Fibroblast of lung (primary cell): ENCODE results near the gene C21orf58. TPM values are rescaled to one million over a fixed set of nuclear protein-coding genes. Genes with fewer than 3 reads are reported as not detected.

Experiments used
- DNase-seq, 2 donors: peaks; one replicate each; pipeline versions ENCODE4 v3.0.0 to v3.0.0-alpha.2; 2010; ENCODE audit warnings: low read depth in 2 of 2
- H2AFZ ChIP-seq: 2 replicates; pipeline ENCODE4 v1.5.1; 2012; ENCODE audit warnings: low read length, control low read depth, inconsistent platforms
- H3K27ac ChIP-seq: 2 replicates; pipeline ENCODE4 v1.5.1; 2011; ENCODE audit warnings: low read length, control low read depth; ENCODE audit not compliant: insufficient read depth
- H3K27me3 ChIP-seq: 2 replicates; pipeline ENCODE4 v1.5.1; 2011; ENCODE audit warnings: mild to moderate bottlenecking, low read length; ENCODE audit not compliant: control insufficient read depth, insufficient read depth
- H3K36me3 ChIP-seq: 2 replicates; pipeline ENCODE4 v1.5.1; 2011; ENCODE audit warnings: low read length; ENCODE audit not compliant: control insufficient read depth, insufficient read depth
- H3K4me1 ChIP-seq: 2 replicates; pipeline ENCODE4 v1.5.1; 2011; ENCODE audit warnings: low read length; ENCODE audit not compliant: control insufficient read depth, insufficient read depth; ENCODE audit errors: extremely low read depth
- H3K4me2 ChIP-seq: 2 replicates; pipeline ENCODE4 v1.5.1; 2011; ENCODE audit warnings: low read length, control low read depth; ENCODE audit not compliant: insufficient read depth; ENCODE audit errors: extremely low read depth
- H3K4me3 ChIP-seq, 4 experiments: fragments of 200-600 bp in 1 of 4; sonication (generic) in 1 of 4; replicated peaks in 1 of 4; 2 replicates each; pipeline ENCODE4 v1.5.1; 2011 to 2016; ENCODE audit warnings: low read length in 4 of 4, low read depth in 3 of 4, mild to moderate bottlenecking in 3 of 4, control low read depth in 2 of 4, inconsistent platforms in 1 of 4, mixed read lengths in 1 of 4; ENCODE audit not compliant: insufficient read depth in 1 of 4; ENCODE audit errors: control extremely low read depth in 1 of 4
- H3K79me2 ChIP-seq: 2 replicates; pipeline ENCODE4 v1.5.1; 2012; ENCODE audit warnings: mild to moderate bottlenecking, low read length, inconsistent platforms; ENCODE audit not compliant: control insufficient read depth, insufficient read depth
- H3K9ac ChIP-seq: 2 replicates; pipeline ENCODE4 v1.5.1; 2011; ENCODE audit warnings: mild to moderate bottlenecking, low read length, control low read depth; ENCODE audit not compliant: insufficient read depth
- H3K9me3 ChIP-seq: 2 replicates; pipeline ENCODE4 v1.5.1; 2012; ENCODE audit warnings: low read depth, low read length; ENCODE audit not compliant: control insufficient read depth, insufficient read depth
- H4K20me1 ChIP-seq: 2 replicates; pipeline ENCODE4 v1.5.1; 2011; ENCODE audit warnings: low read length; ENCODE audit not compliant: control insufficient read depth, insufficient read depth; ENCODE audit errors: extremely low read depth
- CTCF ChIP-seq, 2 donors: IDR thresholded peaks in 1 of 2; conservative IDR thresholded peaks in 1 of 2; 1 replicate in 1 of 2; 2 replicates in 1 of 2; pipeline ENCODE4 v1.5.1; 2011 to 2012; ENCODE audit warnings: low read length in 2 of 2, control low read depth in 1 of 2, inconsistent platforms in 1 of 2, low read depth in 1 of 2, mild to moderate bottlenecking in 1 of 2
- EZH2 ChIP-seq: IDR thresholded peaks from 2 replicates; pipeline ENCODE4 v1.5.1; 2012; ENCODE audit warnings: low read length, control low read depth, mild to moderate bottlenecking; ENCODE audit errors: missing control alignments
- polyA plus RNA-seq, 2 donors: library from polyadenylated mRNA; depleted of rRNA in 1 of 2; stranded (reverse) in 1 of 2; unstranded in 1 of 2; fragments of >200 nt; gene quantifications; 2 replicates each; pipeline ENCODE4 v1.2.1, GENCODE V29; 2011 to 2012; ENCODE audit warnings: missing spikeins in 1 of 2
- total RNA-seq: library from RNA; depleted of rRNA; stranded (reverse); fragments of >200 nt; gene quantifications from 2 replicates; pipeline ENCODE4 v1.2.1, GENCODE V29; 2014

The C21orf58 gene
- total and polyA plus RNA-seq, 2 donors (not counting 1 experiment from before 2014, with no cell fraction given), result 1.4 to 2.5 TPM

GRCh38 chr21:46304437-46304836 is 19.2 kb downstream of the C21orf58 start:
- Histone ChIP-seq H3K79me2 (no peaks in the 10 kb centered on the region), H2AFZ (no peak overlapping the region), H3K27me3 (no peaks in the 10 kb centered on the region), H3K27ac (no peak overlapping the region), H3K36me3 (peaks cover 7% of the 10 kb centered on the region), H3K4me3 (no peak overlapping the region), H3K4me1 (no peaks in the 10 kb centered on the region), H3K9ac (no peak overlapping the region), H4K20me1 (no peaks in the 10 kb centered on the region), H3K4me2 (no peak overlapping the region), H3K9me3 (no peaks in the 10 kb centered on the region)
- no peak for DNase-seq
- TF ChIP-seq CTCF (conservative IDR thresholded peaks at IDR 0.05 in 1 of 2, IDR thresholded peaks at IDR 0.05 in 1 of 2; ENCODE audit: low read depth in 1 of 2, low read length in 2 of 2), result no peak
- TF ChIP-seq EZH2, result no peak

DNA sequence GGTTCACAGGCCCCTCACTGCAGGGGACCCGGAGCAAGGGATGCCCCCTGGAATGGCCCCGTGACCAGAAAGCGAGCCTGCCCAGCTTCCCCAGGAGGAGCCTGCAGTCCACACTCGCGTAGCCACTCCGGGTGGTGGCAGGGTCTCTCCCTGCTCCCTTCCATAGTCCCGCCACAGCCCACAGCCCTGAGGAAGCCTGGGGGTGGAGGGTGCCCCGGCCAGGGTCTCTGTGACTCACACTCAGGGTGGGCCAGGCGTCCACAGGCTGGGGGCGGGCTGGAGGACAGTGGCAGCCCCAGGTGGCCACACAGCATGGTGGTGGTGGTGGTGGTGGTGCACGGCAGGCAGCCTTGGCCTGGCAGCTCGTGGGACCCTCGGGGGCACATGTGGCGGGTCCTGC is 21.9 kb downstream of the C21orf58 start:
- no peak overlapping the region for H3K27ac ChIP-seq
- H4K20me1 ChIP-seq, result no peaks in the 10 kb centered on the region
- DNase-seq, result no peak
- no peaks in the 10 kb centered on the region for H3K9me3 ChIP-seq
- no peaks in the 10 kb centered on the region for H3K79me2 ChIP-seq
- no peaks in the 10 kb centered on the region for H3K4me1 ChIP-seq
- no peak overlapping the region for H3K4me3 ChIP-seq
- no peak for TF ChIP-seq CTCF (conservative IDR thresholded peaks at IDR 0.05 in 1 of 2, IDR thresholded peaks at IDR 0.05 in 1 of 2; ENCODE audit: low read depth in 1 of 2, low read length in 2 of 2)
- no peak for TF ChIP-seq EZH2
- peaks cover 9% of the 10 kb centered on the region for H3K36me3 ChIP-seq
- no peaks in the 10 kb centered on the region for H3K27me3 ChIP-seq
- H3K4me2 ChIP-seq, result no peak overlapping the region
- no peak overlapping the region for H2AFZ ChIP-seq
- H3K9ac ChIP-seq, result no peak overlapping the region

DNA sequence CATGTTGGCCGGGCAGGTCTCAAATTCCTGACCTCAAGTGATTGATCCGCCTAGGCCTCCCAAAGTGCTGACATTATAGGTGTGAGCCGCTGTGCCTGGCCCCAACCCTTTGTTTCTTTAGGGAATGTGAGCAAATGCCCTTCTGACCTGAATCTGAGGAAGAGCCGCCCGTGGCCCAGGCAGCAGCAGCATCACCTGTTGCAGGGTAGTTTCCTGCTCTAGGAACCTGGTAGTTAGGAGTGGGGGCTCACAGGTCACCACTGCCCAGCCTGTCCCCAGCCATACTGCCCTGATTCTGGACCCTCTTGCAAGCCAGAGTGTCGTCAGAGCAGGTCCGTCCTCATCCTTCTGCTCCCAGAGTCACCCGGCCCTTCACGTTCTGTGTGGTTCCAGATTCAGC is 24.5 kb downstream of the C21orf58 start:
- Histone ChIP-seq H3K27ac (no peak overlapping the region), H3K9ac (no peak overlapping the region), H3K4me1 (peaks cover 9% of the 10 kb centered on the region), H3K4me2 (no peak overlapping the region), H3K36me3 (peaks cover 3% of the 10 kb centered on the region), H2AFZ (no peak overlapping the region), H4K20me1 (no peaks in the 10 kb centered on the region), H3K27me3 (no peaks in the 10 kb centered on the region), H3K4me3 (no peak overlapping the region), H3K9me3 (no peaks in the 10 kb centered on the region), H3K79me2 (no peaks in the 10 kb centered on the region)
- TF ChIP-seq EZH2 (no peak), CTCF (conservative IDR thresholded peaks at IDR 0.05 in 1 of 2, IDR thresholded peaks at IDR 0.05 in 1 of 2; ENCODE audit: low read depth in 1 of 2, low read length in 2 of 2) (no peak)
- no peak for DNase-seq
